Caco-2 (cell line): ENCODE measurements around the gene ERF. TPM values are rescaled to one million over a fixed set of nuclear protein-coding genes. Genes with fewer than 3 reads are reported as not detected.

Source experiments
- BruUV-seq: library from RNA; stranded (reverse); fragments of 400-500 nt; replicated peaks from 2 replicates; lab custom pipeline; 2021; lab: Mats Ljungman, UMichigan
- CTCF ChIA-PET: fragments of 300-600 bp; sonication (Branson Sonifier 250); formaldehyde crosslinking; loops from one replicate; lab custom pipeline; 2022; ENCODE audit warnings: antibody characterized with exemption; lab: Charles Lee
- POLR2A ChIA-PET: fragments of 300-600 bp; sonication (Branson Sonifier 250); formaldehyde crosslinking; loops from one replicate; lab custom pipeline; 2022; ENCODE audit warnings: antibody characterized with exemption; lab: Charles Lee
- DNase-seq, 2 experiments: peaks; one replicate each; pipeline versions ENCODE4 v3.0.0 to v3.0.0-alpha.2; 2020 to 2022
- H3K27me3 ChIP-seq: replicated peaks from 2 replicates; pipeline ENCODE4 v1.6.0; 2011; ENCODE audit warnings: low read length; ENCODE audit not compliant: control insufficient read depth, insufficient read depth
- H3K36me3 ChIP-seq: 2 replicates; pipeline ENCODE4 v1.5.1; 2011; ENCODE audit warnings: low read length; ENCODE audit not compliant: control insufficient read depth, insufficient read depth
- H3K4me1 ChIP-seq: fragments of 250-450 bp; sonication (Bioruptor Pico); 2 replicates; pipeline ENCODE4 v1.5.1; 2020; ENCODE audit warnings: mild to moderate bottlenecking
- H3K4me3 ChIP-seq: 2 replicates; pipeline ENCODE4 v1.5.1; 2011; ENCODE audit warnings: low read depth, mild to moderate bottlenecking, control low read depth, low read length
- H3K9me3 ChIP-seq: fragments of 250-450 bp; sonication (Bioruptor Pico); 2 replicates; pipeline ENCODE4 v1.5.1; 2020; ENCODE audit warnings: mild to moderate bottlenecking, moderate library complexity
- H3K27ac Mint-ChIP-seq: one replicate; pipeline ENCODE4 v1.8.0; 2022; ENCODE audit warnings: mixed read lengths; ENCODE audit not compliant: unreplicated experiment
- H3K27me3 Mint-ChIP-seq: one replicate; pipeline ENCODE4 v1.8.0; 2022; ENCODE audit warnings: mixed read lengths; ENCODE audit not compliant: insufficient read depth, unreplicated experiment
- H3K36me3 Mint-ChIP-seq: one replicate; pipeline ENCODE4 v1.8.0; 2022; ENCODE audit warnings: mild to moderate bottlenecking, mixed read lengths; ENCODE audit not compliant: insufficient read depth, unreplicated experiment
- H3K4me1 Mint-ChIP-seq: one replicate; pipeline ENCODE4 v1.8.0; 2022; ENCODE audit warnings: low read depth, mixed read lengths; ENCODE audit not compliant: unreplicated experiment
- H3K4me3 Mint-ChIP-seq: one replicate; pipeline ENCODE4 v1.8.0; 2022; ENCODE audit warnings: mild to moderate bottlenecking, moderate library complexity, mixed read lengths; ENCODE audit not compliant: unreplicated experiment
- H3K9me3 Mint-ChIP-seq: one replicate; pipeline ENCODE4 v1.8.0; 2022; ENCODE audit warnings: mixed read lengths; ENCODE audit not compliant: unreplicated experiment
- CTCF ChIP-seq, 2 experiments: fragments of 200-600 bp in 1 of 2; IDR thresholded peaks; 1 replicate in 1 of 2; 2 replicates in 1 of 2; pipeline versions ENCODE4 v1.5.1 to v1.8.0; 2011 to 2022; ENCODE audit warnings: antibody characterized with exemption in 1 of 2, control low read depth in 1 of 2, inconsistent platforms in 1 of 2, low read depth in 1 of 2, low read length in 1 of 2, mild to moderate bottlenecking in 1 of 2, moderate library complexity in 1 of 2; ENCODE audit not compliant: insufficient read depth in 1 of 2, severe bottlenecking in 1 of 2, unreplicated experiment in 1 of 2
- intact Hi-C: fragments of 100-400 bp; cut with micrococcal nuclease; formaldehyde crosslinking; loops from one replicate; pipeline ENCODE4 v1.10.0; 2022; ENCODE audit not compliant: unreplicated experiment
- total RNA-seq: library from RNA; stranded (reverse); gene quantifications from 2 replicates; pipeline ENCODE4 v1.2.3, GENCODE V29; 2022

The ERF gene
- total RNA-seq, 1 experiment from 2014 or later, result 149 TPM

DNA sequence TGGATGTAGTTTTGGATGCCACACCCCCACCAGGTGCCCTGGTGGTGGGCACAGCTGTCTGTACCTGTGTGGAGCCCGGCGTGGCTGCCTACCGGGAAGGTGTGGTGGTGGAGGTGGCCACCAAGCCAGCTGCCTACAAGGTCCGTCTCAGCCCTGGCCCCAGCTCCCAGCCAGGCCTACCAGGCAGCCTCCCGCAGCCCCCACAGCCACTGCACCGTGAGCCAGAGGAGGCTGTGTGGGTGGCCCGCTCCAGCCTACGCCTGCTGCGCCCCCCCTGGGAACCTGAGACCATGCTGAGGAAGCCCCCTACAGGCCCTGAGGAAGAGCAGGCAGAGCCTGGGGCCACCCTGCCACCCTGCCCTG, 17.6 kb upstream of the ERF start:
- Mint-ChIP-seq H3K4me3 (no peak overlapping the region), H3K27ac (no peak overlapping the region), H3K9me3 (no peaks in the 10 kb centered on the region), H3K27me3 (no peaks in the 10 kb centered on the region), H3K36me3 (peaks cover 11% of the 10 kb centered on the region), H3K4me1 (no peaks in the 10 kb centered on the region)
- ChIA-PET POLR2A (no interaction called here), CTCF (no interaction called here)
- intact Hi-C loops, result no loop called here
- Histone ChIP-seq H3K4me3 (no peak overlapping the region), H3K27me3 (no peaks in the 10 kb centered on the region), H3K4me1 (peaks cover 10% of the 10 kb centered on the region; the same call in 1 of the 2 replicates), H3K36me3 (no peaks in the 10 kb centered on the region), H3K9me3 (no peaks in the 10 kb centered on the region)
- TF ChIP-seq CTCF (IDR thresholded peaks at IDR 0.05; ENCODE audit: insufficient read depth in 1 of 2, low read depth in 1 of 2, low read length in 1 of 2, severe bottlenecking in 1 of 2, unreplicated experiment in 1 of 2), result no peak
- DNase-seq, result no peak
- BruUV-seq, result no TSS peak

GRCh38 chr19:42271861-42272534, 17.1 kb upstream of the ERF start:
- Mint-ChIP-seq H3K9me3 (no peaks in the 10 kb centered on the region), H3K27ac (no peak overlapping the region), H3K4me3 (no peak overlapping the region), H3K27me3 (no peaks in the 10 kb centered on the region), H3K36me3 (peaks cover 11% of the 10 kb centered on the region), H3K4me1 (no peaks in the 10 kb centered on the region)
- CTCF ChIA-PET, result interaction anchor here (0.6 kb wide), 1 partner anchor 396 kb away, joined by 3 read pairs; no protein-coding TSS in a partner anchor
- no peaks in the 10 kb centered on the region for H3K27me3 ChIP-seq
- no peak for DNase-seq
- H3K36me3 ChIP-seq, result no peaks in the 10 kb centered on the region
- TF ChIP-seq CTCF (IDR thresholded peaks at IDR 0.05; ENCODE audit: insufficient read depth in 1 of 2, low read depth in 1 of 2, low read length in 1 of 2, severe bottlenecking in 1 of 2, unreplicated experiment in 1 of 2), result no peak
- intact Hi-C loops, result no loop called here
- no peak overlapping the region for H3K4me3 ChIP-seq
- peaks cover 10% of the 10 kb centered on the region; the same call in 1 of the 2 replicates for H3K4me1 ChIP-seq
- BruUV-seq, result no TSS peak
- POLR2A ChIA-PET, result no interaction called here
- no peaks in the 10 kb centered on the region for H3K9me3 ChIP-seq

- Histone ChIP-seq H3K4me1 (peaks cover 10% of the 10 kb centered on the region; the same call in 1 of the 2 replicates), H3K4me3 (no peak overlapping the region), H3K9me3 (no peaks in the 10 kb centered on the region), H3K36me3 (no peaks in the 10 kb centered on the region), H3K27me3 (no peaks in the 10 kb centered on the region)
- H3K27ac Mint-ChIP-seq, result no peak overlapping the region
- no peak for DNase-seq
- no peak for TF ChIP-seq CTCF (IDR thresholded peaks at IDR 0.05; ENCODE audit: insufficient read depth in 1 of 2, low read depth in 1 of 2, low read length in 1 of 2, severe bottlenecking in 1 of 2, unreplicated experiment in 1 of 2)
- no TSS peak for BruUV-seq
- H3K27me3 Mint-ChIP-seq, result no peaks in the 10 kb centered on the region
- CTCF ChIA-PET, result no interaction called here
- no peaks in the 10 kb centered on the region for H3K4me1 Mint-ChIP-seq
- H3K9me3 Mint-ChIP-seq, result no peaks in the 10 kb centered on the region
- H3K36me3 Mint-ChIP-seq, result peaks cover 11% of the 10 kb centered on the region
- no peak overlapping the region for H3K4me3 Mint-ChIP-seq
- POLR2A ChIA-PET, result no interaction called here
- intact Hi-C loops, result no loop called here
Measured at GRCh38 chr19:42271045-42271419, 16.1 kb upstream of the ERF start.
